Activated CD4-positive, alpha-beta T cell treated with anti-CD3 and anti-CD28 coated beads, Interleukin-2, amount 50 U/mL, for 48 hours (primary cell): ENCODE results near the gene GALNT17.
"Not testable (repeated sequence)": the region's sequence is repeated elsewhere in the genome, so short reads cannot be mapped to it uniquely, and the experiment has no call there.

Source experiments
- DNase-seq, 2 experiments: peaks; one replicate each; pipeline ENCODE4 v3.0.0-alpha.2; 2020

Gene GALNT17

GRCh38 chr7:71643031-71643430 lies 511.1 kb downstream of the GALNT17 start:
- DNase-seq, result not testable (repeated sequence)

DNA sequence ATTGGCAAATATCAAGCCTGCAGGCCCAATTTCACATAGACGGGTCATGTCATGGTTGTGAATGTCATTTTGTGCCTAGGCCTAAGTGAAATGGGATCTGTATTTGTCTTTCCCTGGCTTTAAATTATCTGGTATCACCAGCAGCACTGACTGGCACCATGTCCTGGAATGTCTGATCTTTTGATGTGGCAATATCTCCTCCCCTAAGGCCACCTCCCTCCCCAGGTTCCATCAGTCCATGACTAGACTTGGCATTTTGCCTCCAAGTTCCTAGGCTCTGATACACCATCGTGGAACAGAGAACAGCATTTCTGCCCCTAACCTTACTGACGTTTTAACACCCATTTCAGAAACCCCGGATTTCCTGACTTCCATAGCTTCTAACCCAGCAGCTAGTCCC lies 513.9 kb downstream of the GALNT17 start:
- no peak for DNase-seq

GRCh38 chr7:71649812-71650211 lies 517.9 kb downstream of the GALNT17 start:
- DNase-seq, result no peak

- no peak for DNase-seq
Observed at GRCh38 chr7:71650653-71651337, 518.9 kb downstream of the GALNT17 start.

GRCh38 chr7:71652510-71652909 lies 520.6 kb downstream of the GALNT17 start:
- DNase-seq, result no peak

DNA sequence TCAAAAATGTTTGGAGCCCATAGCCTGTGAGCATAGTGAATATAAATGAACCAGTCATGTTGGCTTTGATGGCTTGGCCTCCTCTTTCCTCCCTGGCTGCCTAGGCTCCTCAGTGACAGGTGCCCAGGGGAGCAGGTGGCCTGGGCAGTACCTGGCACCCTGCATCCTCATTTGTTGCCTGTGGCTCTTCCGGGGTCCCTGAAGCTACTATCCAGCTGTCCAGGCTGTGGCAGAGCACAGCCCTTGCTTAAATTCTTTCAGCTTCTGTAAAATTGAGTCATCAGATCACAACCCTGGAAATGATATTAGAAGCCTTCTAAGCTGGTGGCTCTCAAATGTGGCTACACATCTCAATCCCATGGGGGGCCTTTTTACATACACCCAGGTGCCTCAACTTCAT lies 525.4 kb downstream of the GALNT17 start:
- no peak for DNase-seq

- DNase-seq, result no peak
Observed at GRCh38 chr7:71659622-71660021, 527.7 kb downstream of the GALNT17 start.

DNA sequence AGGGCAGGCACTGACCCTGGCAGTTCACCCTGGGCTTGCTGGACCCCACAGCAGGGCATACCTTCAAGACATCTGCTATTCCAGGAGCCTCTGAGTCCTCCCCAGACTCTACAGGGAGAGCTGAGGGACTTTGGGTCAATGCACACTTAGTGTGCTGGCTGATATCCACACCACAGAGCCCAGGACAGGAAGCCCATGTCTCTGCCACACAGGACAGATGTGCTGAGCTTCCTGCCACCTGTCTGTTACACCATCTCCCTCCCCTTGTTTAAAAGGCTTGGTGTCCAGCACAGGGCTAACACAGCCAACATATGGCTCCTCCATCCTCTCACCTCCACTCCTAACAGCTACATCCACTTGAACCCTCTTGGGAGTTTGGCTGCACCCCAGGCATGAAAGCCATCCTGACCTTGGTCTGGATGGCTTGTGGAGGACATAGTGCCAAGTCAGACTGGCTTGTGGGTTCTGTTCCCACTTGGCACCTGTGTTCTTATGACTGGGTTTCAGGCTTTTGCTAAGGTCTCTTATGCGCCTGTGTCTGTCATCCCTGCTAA lies 529.8 kb downstream of the GALNT17 start:
- DNase-seq, result no peak

DNA sequence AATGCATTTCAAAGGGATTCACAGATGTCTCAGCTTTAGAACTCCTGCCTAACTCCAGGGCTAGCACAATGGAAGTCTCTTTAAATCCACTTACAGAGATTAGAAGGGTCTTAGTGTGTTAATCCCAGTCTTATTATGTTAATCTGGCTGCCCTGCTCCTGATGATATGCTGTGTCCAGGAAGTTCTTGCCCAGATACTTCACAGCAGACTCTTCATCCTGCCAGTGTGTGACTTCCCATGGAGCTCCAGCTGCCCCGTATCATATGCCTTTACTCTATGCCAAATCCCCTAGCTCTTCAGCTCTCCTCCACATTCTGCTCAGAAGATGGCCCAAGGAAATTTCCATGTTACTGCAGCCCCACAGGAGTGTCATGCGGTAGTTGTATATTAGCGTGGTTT lies 533.8 kb downstream of the GALNT17 start:
- DNase-seq, result no peak

GRCh38 chr7:71668572-71668971 lies 536.6 kb downstream of the GALNT17 start:
- no peak for DNase-seq

- DNase-seq, result no peak
Observed at GRCh38 chr7:71679480-71679879, 547.5 kb downstream of the GALNT17 start.

GRCh38 chr7:71682181-71682580 lies 550.2 kb downstream of the GALNT17 start:
- no peak for DNase-seq

GRCh38 chr7:71682841-71683781 lies 551.2 kb downstream of the GALNT17 start:
- no peak for DNase-seq

- no peak for DNase-seq
Observed at GRCh38 chr7:71687286-71687685, 555.3 kb downstream of the GALNT17 start.

DNA sequence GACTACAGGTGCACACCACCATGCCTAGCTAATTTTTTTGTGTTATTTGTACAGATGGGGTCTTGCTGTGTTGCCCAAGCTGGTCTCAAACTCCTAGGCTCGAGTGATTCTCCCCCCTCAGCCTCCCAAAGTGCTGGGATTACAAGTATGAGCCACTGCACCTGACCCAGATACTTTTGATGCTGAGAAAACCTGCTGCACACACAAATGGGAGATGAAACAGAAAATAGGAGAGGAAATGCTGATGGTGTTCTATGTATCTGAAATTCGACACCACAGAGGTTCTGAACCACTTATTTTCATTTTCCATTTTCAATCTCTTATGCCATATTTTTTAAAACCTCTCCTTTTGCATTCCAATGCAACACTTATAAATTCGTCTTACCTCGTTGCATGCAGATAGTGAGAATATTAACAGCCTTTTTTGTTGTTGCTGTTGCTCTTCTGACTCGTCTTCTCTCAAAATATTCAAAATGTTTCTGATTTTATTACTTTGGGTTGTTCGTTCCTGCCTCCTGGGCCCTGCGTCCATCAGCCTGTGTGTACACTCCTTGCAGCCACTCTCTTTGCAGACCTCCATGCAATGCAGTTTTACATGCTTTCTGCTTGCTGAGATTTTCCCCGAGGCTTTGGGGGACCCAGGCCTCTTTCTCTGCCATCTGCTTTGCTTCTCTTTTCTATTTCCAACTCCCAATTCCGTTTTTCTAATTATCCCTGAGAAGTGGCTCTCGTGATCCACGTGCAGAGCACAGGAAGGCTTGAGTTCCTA lies 556.1 kb downstream of the GALNT17 start:
- no peak for DNase-seq

DNA sequence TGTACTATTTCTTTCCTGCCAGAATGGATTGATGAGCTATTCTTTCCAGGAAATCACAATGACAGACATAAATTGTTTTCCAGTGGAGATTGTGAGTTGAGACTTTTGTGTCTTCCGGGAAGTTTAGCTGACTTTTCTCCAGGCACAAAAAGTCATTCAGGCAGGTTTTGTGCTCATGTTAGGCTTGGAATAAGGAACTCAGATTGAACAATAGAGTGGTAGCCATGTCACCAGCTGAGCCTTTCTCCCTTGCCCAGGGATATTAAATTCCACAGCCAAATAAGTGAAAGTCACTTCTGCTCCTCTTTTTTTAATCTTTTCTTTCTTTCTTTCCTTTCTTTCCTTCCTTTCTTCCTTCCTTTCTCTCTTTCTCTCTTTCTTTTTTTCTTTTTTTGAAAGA lies 559.6 kb downstream of the GALNT17 start:
- no peak for DNase-seq

DNA sequence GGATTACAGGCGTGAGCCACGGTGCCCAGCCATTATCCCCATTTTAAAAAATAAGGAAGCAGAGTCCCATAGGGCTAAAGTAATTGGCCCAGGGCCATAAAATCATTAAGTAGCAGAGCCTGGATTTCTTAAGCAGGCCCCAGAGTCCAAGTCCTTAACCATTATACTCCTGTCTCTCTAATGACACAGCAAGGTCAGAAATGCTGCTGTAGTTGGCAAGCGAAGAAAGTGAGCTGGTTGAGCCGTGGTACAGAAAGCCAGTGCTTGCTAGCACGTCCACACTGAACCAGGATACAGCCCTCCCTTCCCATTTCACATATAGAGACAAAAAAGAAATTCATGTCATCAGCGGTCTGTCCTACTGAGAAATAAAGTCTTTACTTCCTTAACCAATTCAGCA lies 562.7 kb downstream of the GALNT17 start:
- no peak for DNase-seq

GRCh38 chr7:71695186-71695585 lies 563.2 kb downstream of the GALNT17 start:
- DNase-seq, result no peak

GRCh38 chr7:71696511-71696910 lies 564.6 kb downstream of the GALNT17 start:
- DNase-seq, result no peak

DNA sequence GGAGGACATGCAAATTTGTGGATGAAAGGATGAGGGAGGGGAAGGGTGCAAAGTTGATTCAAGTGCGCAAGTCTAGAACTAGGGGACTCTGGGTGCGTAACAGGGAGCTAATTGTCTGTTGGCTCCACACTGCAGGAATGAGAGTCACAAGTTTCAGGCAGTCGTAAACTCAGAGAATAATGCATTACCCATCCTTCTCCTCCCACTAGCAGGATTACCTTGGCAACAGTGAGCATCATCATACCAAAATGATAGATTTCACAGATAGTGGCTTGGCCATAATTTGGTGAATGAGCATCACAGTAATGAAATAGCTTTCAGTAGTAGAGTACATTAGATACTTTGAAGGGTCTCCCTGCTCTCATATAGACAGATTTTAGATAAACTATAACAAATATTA lies 565.5 kb downstream of the GALNT17 start:
- no peak for DNase-seq

DNA sequence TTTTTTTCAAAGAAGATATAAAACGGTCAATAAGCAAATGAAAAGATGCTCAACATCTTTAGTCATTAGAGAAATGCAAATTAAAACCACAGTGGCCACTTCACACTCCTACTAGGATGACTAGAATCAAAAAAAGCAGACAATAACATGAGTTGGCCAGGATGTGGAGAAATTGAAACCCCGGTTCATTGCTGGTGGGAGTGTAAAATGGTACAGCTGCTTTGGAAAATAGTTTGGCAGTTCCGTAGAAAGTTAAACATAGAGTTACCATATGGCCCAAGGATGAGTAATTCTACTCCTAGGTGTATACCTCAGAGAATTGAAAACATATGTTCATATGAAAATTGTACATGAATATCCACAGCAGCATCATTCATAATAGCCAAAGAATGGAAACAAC lies 573.3 kb downstream of the GALNT17 start:
- DNase-seq, result no peak

DNA sequence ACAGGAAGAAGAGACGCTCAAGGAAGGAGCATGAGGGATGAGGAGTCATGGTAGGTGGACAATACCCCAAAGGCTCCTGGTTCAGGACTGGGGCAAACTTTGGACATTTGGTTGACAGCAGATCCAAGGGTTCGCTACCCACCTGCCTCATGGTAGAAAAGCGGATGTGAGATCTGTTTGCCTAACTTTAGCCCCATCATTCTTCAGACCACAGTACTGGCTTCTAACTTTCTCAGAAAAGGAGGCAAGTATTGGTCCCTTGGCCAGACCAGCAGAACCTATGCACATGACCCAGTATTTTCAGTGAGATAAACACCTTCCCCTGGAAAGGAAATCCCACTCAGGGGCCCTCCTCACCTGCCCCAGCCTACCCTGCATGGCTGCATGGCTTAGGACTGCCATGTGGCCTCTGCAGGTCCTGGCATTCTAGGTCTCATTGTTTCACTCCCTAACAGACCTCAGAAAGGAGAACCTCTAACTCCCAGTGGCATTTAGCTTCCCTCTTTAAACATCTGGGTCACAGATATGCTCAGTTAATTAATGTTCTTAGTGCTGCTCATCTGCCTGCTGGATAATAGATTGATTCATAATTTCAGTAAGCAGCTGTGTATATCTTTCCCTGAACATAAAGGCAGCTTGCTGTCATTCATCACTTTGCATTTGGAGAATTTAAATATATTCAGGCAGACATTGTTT lies 574.1 kb downstream of the GALNT17 start:
- no peak for DNase-seq

DNA sequence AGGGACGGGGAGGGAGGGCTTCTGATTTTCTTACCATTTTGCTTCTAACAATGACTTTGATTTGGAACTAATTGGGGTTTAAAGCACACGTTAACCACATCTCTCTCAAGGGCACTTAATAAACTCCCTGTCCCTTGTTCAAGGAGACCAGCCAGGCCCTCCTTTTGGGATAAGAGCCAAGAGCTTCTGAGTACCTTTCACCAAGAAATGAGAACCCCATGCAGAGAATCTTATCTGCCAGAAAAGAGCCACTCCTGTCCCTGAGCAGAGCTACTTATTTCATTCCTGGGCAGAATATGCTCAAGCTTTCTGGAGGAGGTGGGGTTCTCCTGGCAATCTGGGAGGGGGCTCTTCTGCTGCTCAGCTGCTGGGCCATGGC lies 574.6 kb downstream of the GALNT17 start:
- no peak for DNase-seq
